Measurements from ENCODE around the gene GPR37L1.
A peak's percentile ranks its signal among the peaks of the same experiment; 100 is the strongest.

Gene GPR37L1

DNA sequence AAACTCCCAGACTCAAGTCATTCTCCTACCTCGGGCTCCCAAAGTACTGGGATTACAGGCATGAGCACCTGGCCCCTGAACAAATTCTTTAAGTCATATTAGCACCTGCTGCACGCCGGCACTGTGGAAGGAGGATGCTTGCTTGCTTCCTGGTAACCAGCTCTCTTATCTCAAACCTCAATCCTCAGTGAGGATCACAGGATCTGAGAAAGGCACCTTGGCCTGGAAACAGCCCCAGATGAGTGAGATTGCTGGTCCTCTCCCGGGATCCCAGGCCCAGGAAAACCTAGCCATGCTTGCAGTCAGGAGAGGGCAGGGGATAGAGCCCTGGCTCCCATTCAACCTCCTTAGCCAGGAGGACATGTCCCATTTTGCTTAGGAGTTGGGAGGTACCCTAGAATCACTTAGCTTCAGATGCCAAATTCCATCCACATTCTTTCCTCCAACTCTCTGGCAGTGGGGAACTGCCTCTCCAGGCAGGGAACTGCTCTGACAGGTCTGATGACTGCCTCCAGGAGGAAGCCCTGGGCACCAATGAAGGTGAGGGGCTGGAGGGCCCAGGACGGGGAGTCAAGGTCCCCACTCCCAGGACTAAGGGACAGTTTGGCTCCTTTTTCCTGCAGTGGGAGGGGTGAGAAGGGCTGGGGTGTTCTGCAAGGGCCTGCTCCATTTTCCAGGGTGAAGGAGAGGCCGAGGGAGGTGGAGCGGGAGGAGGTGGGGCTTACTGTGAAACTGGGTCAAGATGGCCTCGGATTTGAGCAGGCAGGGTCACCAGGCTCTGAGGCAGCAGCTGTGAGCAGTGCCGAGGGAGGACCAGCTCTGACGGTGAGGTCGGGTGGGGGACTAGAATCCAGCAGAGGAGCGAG, 9.5 kb downstream of the GPR37L1 start:
- no peak for DNase-seq (ENCODE audit: low read depth)
- H3K4me3 ChIP-seq (ENCODE audit: low read depth, low read length): no peak overlapping the region
- in situ Hi-C loops (cut with HindIII; ENCODE audit: low sequenced_read_pairs): no loop called here
- TF ChIP-seq, protein P1, sequence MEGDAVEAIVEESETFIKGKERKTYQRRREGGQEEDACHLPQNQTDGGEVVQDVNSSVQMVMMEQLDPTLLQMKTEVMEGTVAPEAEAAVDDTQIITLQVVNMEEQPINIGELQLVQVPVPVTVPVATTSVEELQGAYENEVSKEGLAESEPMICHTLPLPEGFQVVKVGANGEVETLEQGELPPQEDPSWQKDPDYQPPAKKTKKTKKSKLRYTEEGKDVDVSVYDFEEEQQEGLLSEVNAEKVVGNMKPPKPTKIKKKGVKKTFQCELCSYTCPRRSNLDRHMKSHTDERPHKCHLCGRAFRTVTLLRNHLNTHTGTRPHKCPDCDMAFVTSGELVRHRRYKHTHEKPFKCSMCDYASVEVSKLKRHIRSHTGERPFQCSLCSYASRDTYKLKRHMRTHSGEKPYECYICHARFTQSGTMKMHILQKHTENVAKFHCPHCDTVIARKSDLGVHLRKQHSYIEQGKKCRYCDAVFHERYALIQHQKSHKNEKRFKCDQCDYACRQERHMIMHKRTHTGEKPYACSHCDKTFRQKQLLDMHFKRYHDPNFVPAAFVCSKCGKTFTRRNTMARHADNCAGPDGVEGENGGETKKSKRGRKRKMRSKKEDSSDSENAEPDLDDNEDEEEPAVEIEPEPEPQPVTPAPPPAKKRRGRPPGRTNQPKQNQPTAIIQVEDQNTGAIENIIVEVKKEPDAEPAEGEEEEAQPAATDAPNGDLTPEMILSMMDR (IDR thresholded peaks at IDR 0.05; ENCODE audit: low read depth, low read length, missing control alignments): no peak

DNA sequence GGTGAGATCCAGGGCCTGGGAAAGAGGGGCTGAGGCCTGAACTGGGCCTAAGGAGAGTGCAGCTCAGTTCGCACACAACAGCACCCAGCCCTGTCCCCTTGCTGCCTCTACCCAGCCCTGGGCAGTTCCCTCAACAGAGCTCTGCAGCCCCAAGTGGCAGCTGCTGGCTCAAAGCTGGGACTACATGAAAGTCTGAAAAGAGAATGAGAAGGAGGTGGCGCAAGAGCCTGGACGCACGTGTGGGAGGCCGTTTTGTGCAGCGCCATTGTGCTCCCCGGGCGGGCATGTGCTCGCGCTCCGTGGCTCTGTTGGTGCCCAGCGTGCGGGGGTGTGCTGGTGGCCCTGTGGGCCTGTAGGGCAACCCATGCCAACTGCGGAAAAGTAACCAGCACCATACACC, 10.3 kb downstream of the GPR37L1 start:
- H3K4me3 ChIP-seq (ENCODE audit: low read depth, low read length): no peak overlapping the region
- no peak for DNase-seq (ENCODE audit: low read depth)
- TF ChIP-seq, protein P1 (IDR thresholded peaks at IDR 0.05; ENCODE audit: low read depth, low read length, missing control alignments): no peak
- in situ Hi-C loops (cut with HindIII; ENCODE audit: low sequenced_read_pairs): no loop called here

DNA sequence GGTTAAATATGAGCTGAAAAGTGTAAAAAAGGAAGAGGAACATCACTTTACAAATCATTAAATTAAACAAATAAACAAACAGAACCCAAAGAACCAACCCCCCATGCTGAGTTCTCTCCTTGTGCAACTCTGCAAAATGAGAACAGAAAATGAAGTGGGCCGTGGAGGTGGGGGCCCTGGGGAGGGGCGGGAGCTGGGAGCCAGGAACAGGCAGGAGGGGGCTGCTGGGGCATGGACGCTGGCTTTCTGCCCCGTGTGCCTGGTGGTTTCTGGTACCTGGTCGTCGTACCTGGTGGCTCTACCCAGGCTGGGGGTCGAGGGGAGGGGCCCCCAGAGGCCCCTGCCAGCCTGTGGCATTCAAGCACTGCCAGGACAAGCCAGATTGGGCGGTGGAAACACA, 10.8 kb downstream of the GPR37L1 start:
- in situ Hi-C loops (cut with HindIII; ENCODE audit: low sequenced_read_pairs): no loop called here
- TF ChIP-seq, protein P1 (IDR thresholded peaks at IDR 0.05; ENCODE audit: low read depth, low read length, missing control alignments): no peak
- no peak overlapping the region for H3K4me3 ChIP-seq (ENCODE audit: low read depth, low read length)
- no peak for DNase-seq (ENCODE audit: low read depth)

DNA sequence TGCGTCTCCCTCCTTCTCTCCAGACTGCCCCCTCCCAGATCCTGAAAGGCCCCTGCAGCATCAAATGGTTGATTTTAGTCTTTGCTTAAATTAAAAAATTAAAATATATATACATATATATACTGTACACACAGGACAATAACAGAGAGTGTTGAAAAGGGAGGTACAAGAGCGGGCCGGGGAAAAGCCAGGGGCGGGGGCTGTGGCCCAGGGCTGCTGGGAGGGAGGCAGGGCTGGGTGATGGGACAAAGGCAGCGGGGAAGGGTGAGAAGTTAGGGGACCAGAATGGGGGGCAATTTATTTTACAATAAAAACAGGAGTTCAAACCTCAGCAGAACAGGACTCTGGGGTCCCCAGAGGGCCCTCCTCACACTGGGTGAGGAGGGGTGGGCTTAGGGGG, 11.3 kb downstream of the GPR37L1 start:
- no peak overlapping the region for H3K4me3 ChIP-seq (ENCODE audit: low read depth, low read length)
- in situ Hi-C loops (cut with HindIII; ENCODE audit: low sequenced_read_pairs): no loop called here
- TF ChIP-seq, protein P1 (IDR thresholded peaks at IDR 0.05; ENCODE audit: low read depth, low read length, missing control alignments): no peak
- DNase-seq (ENCODE audit: low read depth): no peak

DNA sequence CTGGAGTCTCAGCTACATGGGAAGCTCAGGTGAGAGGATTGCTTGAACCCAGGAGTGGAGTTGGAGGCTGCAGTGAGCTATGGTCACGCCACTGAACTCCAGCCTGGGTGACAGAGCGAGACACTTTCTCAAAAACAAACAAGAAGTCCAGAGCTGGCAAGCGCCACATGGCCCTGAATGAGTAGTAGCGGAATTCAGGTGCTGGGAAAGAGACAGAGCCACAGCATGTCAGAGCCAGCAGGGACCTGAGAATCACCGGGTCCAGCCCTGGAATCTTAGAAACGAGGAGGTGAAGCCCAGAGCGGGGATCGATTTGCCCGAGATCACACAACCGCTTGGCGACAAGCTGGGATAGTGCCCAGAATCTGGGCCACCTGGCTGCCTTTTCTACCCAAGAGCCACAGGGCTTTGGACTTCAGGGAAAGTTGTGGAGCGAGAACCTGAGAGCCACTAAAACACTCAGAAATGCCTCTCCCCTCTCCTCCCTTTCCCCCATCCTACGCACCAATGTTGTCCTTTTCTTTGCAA, 12.0 kb downstream of the GPR37L1 start:
- H3K4me3 ChIP-seq (ENCODE audit: low read depth, low read length): no peak overlapping the region
- TF ChIP-seq, protein P1 (IDR thresholded peaks at IDR 0.05; ENCODE audit: low read depth, low read length, missing control alignments): no peak
- no peak for DNase-seq (ENCODE audit: low read depth)
- in situ Hi-C loops (cut with HindIII; ENCODE audit: low sequenced_read_pairs): no loop called here

DNA sequence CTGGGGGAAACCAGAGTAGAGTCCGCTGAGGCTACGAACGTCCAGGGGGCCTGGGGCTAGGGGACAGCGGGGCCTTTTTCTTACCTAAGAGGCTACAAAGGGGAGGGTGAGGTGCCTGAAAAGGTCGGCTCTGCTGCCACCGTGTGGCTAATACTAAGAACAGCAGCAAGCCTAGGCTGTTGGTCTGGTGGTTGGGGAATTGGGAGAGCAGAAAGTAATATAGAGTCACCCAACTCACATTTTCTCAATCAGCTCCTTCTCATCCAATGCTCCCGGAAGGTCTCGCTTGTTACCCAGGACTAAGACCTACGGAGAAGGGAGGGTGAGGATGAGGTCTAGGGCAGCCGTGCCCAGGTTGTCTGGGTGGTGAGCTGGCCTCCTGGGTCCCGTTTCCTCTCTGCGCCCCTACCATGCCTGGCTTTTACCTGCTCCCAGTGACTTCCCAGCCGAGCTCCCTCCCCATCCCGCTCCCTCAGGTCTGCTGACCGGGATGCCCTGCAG, 12.6 kb downstream of the GPR37L1 start:
- TF ChIP-seq, protein P1 (IDR thresholded peaks at IDR 0.05; ENCODE audit: low read depth, low read length, missing control alignments): peak; percentile 86
- DNase-seq (ENCODE audit: low read depth): peak; percentile 45
- H3K4me3 ChIP-seq (ENCODE audit: low read depth, low read length): no peak overlapping the region
- in situ Hi-C loops (cut with HindIII; ENCODE audit: low sequenced_read_pairs): no loop called here
